GM19099 (cell line): ENCODE measurements around the gene UNCX.

Experiments used
- POLR2A ChIP-seq: IDR thresholded peaks from 3 replicates; pipeline ENCODE4 v1.6.1; 2011; ENCODE audit warnings: low read depth; ENCODE audit not compliant: insufficient read length; ENCODE audit errors: extremely low read depth

Gene UNCX

DNA sequence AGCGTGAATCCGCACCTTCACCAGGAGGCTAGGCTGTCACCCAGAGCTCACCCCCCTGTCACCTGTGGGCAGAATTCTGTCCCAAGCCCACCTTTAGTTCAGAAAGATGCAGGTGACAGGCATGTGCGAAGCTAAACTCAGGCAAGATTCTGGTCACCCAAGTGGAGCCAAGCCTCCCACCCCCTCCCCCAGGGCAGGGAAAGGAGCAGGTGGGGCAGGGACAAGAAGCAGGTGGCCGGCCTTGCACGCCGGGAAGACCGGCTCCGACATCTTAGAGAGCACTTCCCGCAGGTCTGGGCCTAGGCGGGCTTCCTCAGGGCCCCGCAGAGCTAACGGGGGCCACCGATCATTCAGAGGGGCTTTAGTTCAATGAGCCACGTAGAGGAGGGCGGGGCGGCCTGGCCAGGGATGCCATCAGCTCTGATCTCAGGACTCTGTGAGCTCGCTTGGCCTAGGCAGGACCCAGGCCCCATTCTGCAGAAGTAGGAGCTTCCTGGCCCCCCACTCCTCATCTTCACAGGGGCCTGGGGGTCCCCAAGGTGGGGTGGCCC is 19.9 kb downstream of the UNCX start:
- no peak for TF ChIP-seq POLR2A

GRCh38 chr7:1253681-1254181 is 21.1 kb downstream of the UNCX start:
- TF ChIP-seq POLR2A = no peak

DNA sequence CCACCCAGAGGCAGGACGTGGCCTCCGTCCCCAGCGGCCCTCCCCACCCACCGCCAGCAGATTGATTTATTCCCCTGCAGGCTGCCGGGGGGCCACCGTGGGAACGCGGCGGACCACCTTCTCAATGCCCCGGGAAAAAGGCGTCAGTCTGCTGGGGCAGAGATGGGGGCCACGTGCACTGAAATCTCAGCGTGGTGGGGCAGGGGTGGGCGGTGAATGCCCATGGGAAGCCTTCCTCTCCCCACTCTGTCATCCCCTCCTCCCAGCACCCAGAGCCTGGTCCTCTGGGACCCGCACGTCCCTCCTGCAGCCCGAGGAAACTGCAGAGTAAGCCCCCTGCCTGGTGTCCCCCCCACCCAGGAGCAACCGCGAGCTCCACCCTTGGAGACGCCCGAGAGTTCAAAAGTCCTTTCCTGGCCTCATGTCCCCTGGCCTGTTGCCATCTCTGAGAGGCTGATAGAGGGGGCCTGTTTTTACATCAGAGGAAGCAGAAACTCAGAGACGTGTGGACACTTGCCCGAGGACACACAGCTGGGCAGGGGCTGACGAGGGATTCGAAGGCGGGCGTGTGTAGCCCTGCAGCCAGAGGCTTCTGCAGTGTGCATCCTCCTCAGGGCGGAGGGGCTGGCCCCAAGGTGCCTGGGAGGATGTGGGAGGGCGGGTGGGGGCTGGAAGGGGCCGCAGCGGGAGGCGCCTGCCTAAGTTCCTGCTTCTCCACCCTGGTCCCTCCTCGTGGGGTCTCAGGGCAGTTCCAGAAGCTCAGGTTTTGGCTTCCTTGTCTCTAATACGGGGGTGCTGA is 21.8 kb downstream of the UNCX start:
- TF ChIP-seq POLR2A = no peak

DNA sequence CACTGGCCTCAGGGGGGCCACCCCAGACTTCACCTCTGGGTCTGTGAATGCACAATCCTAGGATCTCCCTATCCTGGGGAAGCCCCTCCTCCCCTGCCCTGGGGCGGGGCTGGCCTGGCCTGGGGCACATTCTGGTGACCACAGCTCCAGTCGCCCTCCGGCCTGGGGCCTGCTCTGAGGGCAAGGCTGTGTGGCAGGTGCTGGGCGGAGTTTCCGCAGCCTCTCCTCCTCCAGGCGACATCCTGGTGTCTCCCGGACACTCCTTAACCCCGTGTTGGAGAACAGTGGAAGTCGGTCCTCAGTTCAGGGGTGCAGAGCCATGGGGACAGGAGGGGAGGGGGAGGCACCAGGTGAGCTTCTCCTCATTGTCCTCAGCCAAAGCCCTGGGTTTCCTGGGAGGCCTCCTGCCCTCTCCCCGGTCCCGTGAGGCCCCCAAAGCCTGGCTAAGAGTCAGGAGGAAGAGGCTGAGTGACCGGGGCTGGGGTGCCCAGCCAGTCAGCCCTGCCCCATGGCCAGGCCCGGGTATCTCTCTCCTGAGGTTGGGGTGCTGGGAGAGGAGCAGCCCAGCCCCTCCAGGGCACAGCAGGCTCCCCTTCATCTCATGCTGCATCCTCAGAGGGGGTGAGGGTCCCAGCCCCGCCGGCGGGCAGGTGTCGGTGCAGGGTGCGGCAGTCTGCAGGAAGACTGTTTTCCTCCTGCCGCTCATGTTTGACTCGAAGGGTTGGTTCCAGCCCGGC is 22.6 kb downstream of the UNCX start:
- no peak for TF ChIP-seq POLR2A

DNA sequence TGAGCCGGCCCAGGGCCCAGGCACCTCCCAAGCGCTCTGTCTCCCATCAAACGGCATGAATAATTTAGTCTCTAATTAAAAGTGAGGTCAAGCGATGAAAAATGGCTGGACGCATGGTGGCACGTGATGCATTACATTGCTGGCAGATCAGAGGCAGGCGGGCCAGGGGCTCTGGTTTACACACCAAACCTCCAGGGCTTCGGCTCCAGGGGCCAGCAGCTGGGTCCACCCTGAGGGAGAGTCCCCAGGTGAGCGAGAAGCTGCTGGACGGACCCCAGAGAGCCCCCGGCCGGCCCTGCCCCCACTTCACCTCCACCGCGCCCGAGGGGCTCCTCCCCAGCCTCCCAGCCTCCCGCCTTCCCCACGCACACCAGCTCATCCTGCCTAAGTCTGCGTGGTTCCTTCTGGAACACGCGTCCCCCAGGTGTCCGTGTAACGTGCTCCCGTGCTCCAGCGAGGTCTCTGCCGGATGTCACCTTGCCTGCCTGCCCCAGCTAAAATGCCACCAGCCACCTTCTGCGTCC is 23.2 kb downstream of the UNCX start:
- no peak for TF ChIP-seq POLR2A

DNA sequence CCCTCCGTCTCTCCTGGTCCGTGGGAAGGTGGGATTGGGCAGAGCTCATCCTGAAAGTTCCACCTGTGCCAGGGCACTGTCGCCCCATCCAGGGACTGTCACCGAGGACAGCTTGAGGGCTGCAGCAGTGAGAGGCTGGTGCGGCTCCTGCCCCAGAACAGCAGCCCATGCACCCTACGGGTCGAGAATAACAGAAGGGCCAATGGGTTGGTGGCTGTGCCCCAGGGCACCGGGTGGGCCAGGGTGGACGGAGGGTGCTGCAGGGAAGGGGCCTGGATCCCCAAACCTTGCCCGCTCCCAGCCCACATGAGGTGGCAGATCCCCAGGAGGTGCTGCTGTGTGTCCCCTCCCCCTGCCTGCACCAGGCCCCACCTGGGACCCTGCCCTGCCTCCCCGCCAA is 23.9 kb downstream of the UNCX start:
- TF ChIP-seq POLR2A = no peak

DNA sequence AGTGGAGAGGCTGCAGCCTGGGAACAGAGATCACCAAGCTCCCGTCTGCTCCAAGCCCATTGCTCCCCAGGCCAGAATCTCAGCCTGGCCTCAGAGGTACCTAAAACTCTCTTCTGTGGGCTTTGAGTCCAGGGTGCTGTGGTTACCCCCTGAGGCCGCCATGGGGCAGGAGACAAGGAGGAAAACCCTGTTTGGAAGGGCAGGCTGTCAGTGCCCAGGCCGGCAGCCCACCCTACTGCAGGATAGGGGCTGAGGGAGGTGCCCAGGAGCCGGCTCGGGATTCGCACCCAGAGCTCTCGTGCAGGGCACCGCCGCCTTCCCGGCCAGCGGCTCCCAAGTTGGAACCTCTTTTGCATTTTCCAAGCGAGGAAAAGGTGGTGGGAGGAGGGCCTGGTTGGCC is 24.5 kb downstream of the UNCX start:
- TF ChIP-seq POLR2A = no peak

DNA sequence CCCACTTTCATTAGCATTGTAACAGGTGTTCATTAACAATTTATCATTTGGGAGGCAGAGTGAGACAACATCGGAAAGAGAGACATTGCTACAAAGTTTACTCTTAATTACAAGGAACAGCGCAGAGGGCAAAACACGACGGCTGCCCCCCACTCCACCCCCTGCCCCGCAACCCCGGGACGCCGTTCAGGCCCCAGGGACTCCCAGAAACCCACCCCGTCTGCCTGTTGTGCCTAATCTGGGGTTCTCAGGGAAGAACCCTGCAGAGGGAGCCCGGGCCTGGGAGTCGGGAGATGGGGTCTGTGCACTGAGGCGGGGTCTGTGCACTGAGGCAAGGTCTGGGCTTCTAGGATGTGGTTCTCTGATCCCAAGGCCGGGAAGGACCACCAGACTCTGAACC is 25.2 kb downstream of the UNCX start:
- no peak for TF ChIP-seq POLR2A

DNA sequence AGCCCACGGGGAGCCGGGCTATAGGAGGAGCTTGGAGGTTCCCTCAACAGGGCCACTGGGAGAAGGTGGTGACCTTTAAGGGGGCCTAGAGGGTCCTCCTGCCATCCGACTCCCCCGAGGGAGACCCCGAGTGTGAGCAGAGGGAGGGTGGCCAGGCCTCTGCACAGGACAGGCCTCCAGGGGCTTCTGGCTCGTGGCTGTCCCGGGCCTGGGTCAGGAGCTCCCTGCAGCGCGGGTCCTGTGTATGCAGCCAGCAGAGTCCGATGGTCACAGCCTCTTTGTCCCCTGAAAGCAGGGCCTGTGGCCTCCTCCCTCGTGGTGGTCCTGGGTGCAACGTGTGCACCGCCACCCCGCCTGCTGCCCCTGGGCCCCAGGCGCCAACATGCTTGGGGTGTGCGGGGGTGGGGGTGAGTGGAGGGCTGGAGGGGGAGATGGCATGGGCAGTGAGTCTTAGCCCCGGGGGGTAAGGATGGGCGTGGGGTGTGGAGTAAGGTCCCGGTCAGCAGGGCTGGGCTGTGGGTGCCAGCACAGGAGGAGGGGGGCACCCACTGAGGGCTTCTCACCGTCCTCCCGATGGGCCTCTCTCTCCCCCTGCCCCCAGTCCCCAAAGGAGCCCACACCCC is 27.1 kb downstream of the UNCX start:
- TF ChIP-seq POLR2A = no peak

- no peak for TF ChIP-seq POLR2A
These were observed 27.6 kb downstream of the UNCX start for GRCh38 chr7:1260244-1260635.

GRCh38 chr7:1262441-1262840 is 29.8 kb downstream of the UNCX start:
- no peak for TF ChIP-seq POLR2A

DNA sequence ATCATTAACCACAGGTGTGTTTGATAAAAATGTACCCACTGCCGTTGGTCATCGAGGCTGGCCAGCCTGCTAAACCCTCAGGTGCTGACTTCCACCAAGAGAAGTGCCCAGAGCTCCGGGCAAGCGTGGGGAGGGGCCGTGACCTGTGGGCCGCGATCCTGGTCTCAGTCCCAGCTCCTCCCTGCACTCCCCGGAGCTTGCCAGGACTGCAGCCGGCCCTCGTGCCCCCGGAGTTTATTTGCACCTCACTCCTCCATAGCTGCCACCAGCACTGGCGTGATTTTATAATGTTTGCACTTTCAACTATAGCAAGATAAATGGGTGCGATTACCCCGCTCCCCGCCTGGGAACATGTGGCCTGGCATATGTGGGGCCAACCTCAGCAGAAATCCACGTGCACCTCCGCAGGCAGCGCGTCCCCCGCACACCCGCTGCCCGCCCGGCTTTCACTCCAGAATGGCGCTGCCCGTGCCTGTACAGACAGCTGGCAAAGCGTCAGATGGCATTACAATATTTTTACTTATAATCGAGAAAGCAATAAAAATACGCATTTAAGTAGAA is 30.8 kb downstream of the UNCX start:
- no peak for TF ChIP-seq POLR2A

GRCh38 chr7:1264345-1265280 is 31.9 kb downstream of the UNCX start:
- TF ChIP-seq POLR2A = no peak
